CD8-positive, alpha-beta memory T cell (primary cell): Measurements from ENCODE around the gene IBA57. TPM values are rescaled to one million over a fixed set of nuclear protein-coding genes. Genes with fewer than 3 reads are reported as not detected.

Source experiments
- CTCF ChIA-PET: fragments of 350-600 bp; sonication (Branson Sonifier 250); formaldehyde crosslinking; loops from one replicate; lab custom pipeline; 2021; ENCODE audit warnings: antibody characterized with exemption; lab: Charles Lee
- POLR2A ChIA-PET: fragments of 350-600 bp; sonication (Branson Sonifier 250); formaldehyde crosslinking; loops from one replicate; lab custom pipeline; 2021; ENCODE audit warnings: antibody characterized with exemption; lab: Charles Lee
- DNase-seq, 5 donors: peaks; one replicate each; pipeline versions ENCODE4 v3.0.0 to v3.0.0-alpha.2; 2020 to 2022; ENCODE audit warnings: mixed read lengths in 1 of 5
- H3K27ac ChIP-seq: one replicate; pipeline ENCODE4 v1.7.0; 2013; ENCODE audit warnings: low read depth, mild to moderate bottlenecking, low read length, moderate library complexity
- H3K27me3 ChIP-seq: 2 replicates; pipeline ENCODE4 v1.7.0; 2013; ENCODE audit warnings: low read length, mild to moderate bottlenecking; ENCODE audit not compliant: insufficient read depth, poor library complexity, severe bottlenecking
- H3K36me3 ChIP-seq: 2 replicates; pipeline ENCODE4 v1.7.0; 2013; ENCODE audit warnings: mild to moderate bottlenecking, low read length, moderate library complexity; ENCODE audit not compliant: insufficient read depth
- H3K4me1 ChIP-seq: 2 replicates; pipeline ENCODE4 v1.7.0; 2013; ENCODE audit warnings: mild to moderate bottlenecking, low read length, moderate library complexity; ENCODE audit not compliant: insufficient read depth
- H3K4me3 ChIP-seq: 2 replicates; pipeline ENCODE4 v1.7.0; 2013; ENCODE audit warnings: mild to moderate bottlenecking, low read length
- H3K9me3 ChIP-seq: 2 replicates; pipeline ENCODE4 v1.7.0; 2013; ENCODE audit warnings: mild to moderate bottlenecking, low read length
- H3K27ac Mint-ChIP-seq, 8 donors: one replicate each; pipeline ENCODE4 v1.8.0; 2020 to 2021; ENCODE audit warnings: mixed read lengths in 8 of 8, mild to moderate bottlenecking in 6 of 8, inconsistent platforms in 3 of 8, moderate library complexity in 3 of 8
- H3K27me3 Mint-ChIP-seq, 2 donors: one replicate each; pipeline ENCODE4 v1.8.0; 2020 to 2021; ENCODE audit warnings: mixed read lengths in 2 of 2, mild to moderate bottlenecking in 1 of 2, moderate library complexity in 1 of 2
- H3K36me3 Mint-ChIP-seq, 3 donors: one replicate each; pipeline ENCODE4 v1.8.0; 2020 to 2021; ENCODE audit warnings: mixed read lengths in 3 of 3, inconsistent platforms in 1 of 3, mild to moderate bottlenecking in 1 of 3
- H3K4me1 Mint-ChIP-seq, 3 donors: one replicate each; pipeline ENCODE4 v1.8.0; 2020 to 2021; ENCODE audit warnings: mixed read lengths in 3 of 3, inconsistent platforms in 1 of 3, mild to moderate bottlenecking in 1 of 3
- H3K4me3 Mint-ChIP-seq, 7 donors: one replicate each; pipeline ENCODE4 v1.8.0; 2020 to 2021; ENCODE audit warnings: mixed read lengths in 7 of 7, mild to moderate bottlenecking in 6 of 7, moderate library complexity in 4 of 7, inconsistent platforms in 2 of 7
- H3K9me3 Mint-ChIP-seq, 5 donors: one replicate each; pipeline ENCODE4 v1.8.0; 2020 to 2022; ENCODE audit warnings: mixed read lengths in 5 of 5, mild to moderate bottlenecking in 3 of 5, moderate library complexity in 2 of 5, inconsistent platforms in 1 of 5
- polyA plus RNA-seq: library from polyadenylated mRNA; unstranded; fragments of 300-500 nt; fragmentation: Illumina TruSeq; gene quantifications from one replicate; pipeline ENCODE4 v1.2.3, GENCODE V29; 2021
- total RNA-seq, 2 experiments: library from RNA; stranded (reverse); gene quantifications; one replicate each; pipeline ENCODE4 v1.2.3, GENCODE V29; 2021

IBA57 gene
- total and polyA plus RNA-seq, 3 experiments from 2014 or later: 5.4 to 13.6 (median 12.6) TPM

DNA sequence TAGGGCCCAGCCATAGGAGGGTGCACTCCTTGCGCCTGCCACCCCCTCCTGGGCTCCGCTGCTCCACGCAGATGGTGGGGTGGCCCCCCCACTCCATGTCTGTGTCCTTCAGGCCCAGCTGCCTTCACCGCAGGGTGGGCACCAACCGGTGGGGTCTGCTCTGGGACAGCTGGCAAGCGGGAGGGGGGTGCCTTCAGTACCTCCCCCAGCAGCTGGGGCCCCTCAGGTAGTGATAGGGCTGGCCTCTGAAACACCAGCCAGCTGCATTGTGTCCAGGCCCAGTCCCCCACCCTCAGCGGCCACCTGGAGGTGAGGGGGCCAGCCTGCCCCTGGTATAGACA, 15.5 kb upstream of the IBA57 start:
- H3K27ac Mint-ChIP-seq: peak overlapping the region in 1 of 8 donors; percentile 38
- H3K9me3 Mint-ChIP-seq: no peaks in the 10 kb centered on the region
- ChIA-PET POLR2A (no interaction called here), CTCF (no interaction called here)
- H3K4me3 Mint-ChIP-seq: no peak overlapping the region
- peaks cover 29% of the 10 kb centered on the region for H3K36me3 ChIP-seq
- DNase-seq: peak in 1 of 5 donors; percentile 36
- peaks cover 7% of the 10 kb centered on the region for H3K4me1 ChIP-seq
- H3K4me1 Mint-ChIP-seq: peaks cover 2 to 9% (median 4%) of the 10 kb centered on the region in 3 donors
- no peaks in the 10 kb centered on the region for H3K27me3 ChIP-seq
- no peaks in the 10 kb centered on the region for H3K27me3 Mint-ChIP-seq
- no peaks in the 10 kb centered on the region for H3K9me3 ChIP-seq
- H3K36me3 Mint-ChIP-seq: peaks cover 0 to 24% (median 0%) of the 10 kb centered on the region in 3 donors
- H3K27ac ChIP-seq: no peak overlapping the region
- H3K4me3 ChIP-seq: no peak overlapping the region

- no peak overlapping the region for H3K27ac ChIP-seq
- H3K9me3 ChIP-seq: no peaks in the 10 kb centered on the region
- ChIA-PET CTCF (interaction anchor here (0.9 to 2.7 kb wide), 3 partner anchors 10 to 322 kb away, joined by 3 to 11 read pairs (median 3); partner anchors contain the start of genes GUK1 and IBA57), POLR2A (no interaction called here)
- peaks cover 3% of the 10 kb centered on the region for H3K4me1 ChIP-seq
- Mint-ChIP-seq H3K4me1 (peaks cover 2 to 6% (median 2%) of the 10 kb centered on the region in 3 donors), H3K27ac (no peak overlapping the region), H3K36me3 (peaks cover 0 to 22% (median 0%) of the 10 kb centered on the region in 3 donors), H3K27me3 (no peaks in the 10 kb centered on the region), H3K9me3 (no peaks in the 10 kb centered on the region), H3K4me3 (no peak overlapping the region)
- H3K4me3 ChIP-seq: no peak overlapping the region
- H3K27me3 ChIP-seq: no peaks in the 10 kb centered on the region
- H3K36me3 ChIP-seq: peaks cover 29% of the 10 kb centered on the region
- DNase-seq: peak in 1 of 5 donors; percentile 39
Observed at GRCh38 chr1:228150461-228151179, 15.0 kb upstream of the IBA57 start.

GRCh38 chr1:228151180-228151925, 14.3 kb upstream of the IBA57 start:
- DNase-seq: peak in 1 of 5 donors; percentile 41
- Mint-ChIP-seq H3K27me3 (no peaks in the 10 kb centered on the region), H3K27ac (peak overlapping the region; percentile 5 to 92 (median 42)), H3K9me3 (no peaks in the 10 kb centered on the region), H3K4me3 (peak overlapping the region in 1 of 7 donors; percentile 44), H3K4me1 (peaks cover 0 to 9% (median 2%) of the 10 kb centered on the region in 3 donors), H3K36me3 (peaks cover 0 to 15% (median 0%) of the 10 kb centered on the region in 3 donors)
- Histone ChIP-seq H3K4me1 (peaks cover 4% of the 10 kb centered on the region), H3K36me3 (peaks cover 23% of the 10 kb centered on the region), H3K4me3 (no peak overlapping the region), H3K27me3 (no peaks in the 10 kb centered on the region), H3K9me3 (no peaks in the 10 kb centered on the region), H3K27ac (no peak overlapping the region)
- POLR2A ChIA-PET: interaction anchor here (0.8 kb wide), 1 partner anchor 8 kb away, joined by 3 read pairs; no protein-coding TSS in a partner anchor
- CTCF ChIA-PET: interaction anchor here (0.9 to 2.7 kb wide), 3 partner anchors 11 to 321 kb away, joined by 3 to 11 read pairs (median 3); partner anchors contain the start of genes GUK1 and IBA57

DNA sequence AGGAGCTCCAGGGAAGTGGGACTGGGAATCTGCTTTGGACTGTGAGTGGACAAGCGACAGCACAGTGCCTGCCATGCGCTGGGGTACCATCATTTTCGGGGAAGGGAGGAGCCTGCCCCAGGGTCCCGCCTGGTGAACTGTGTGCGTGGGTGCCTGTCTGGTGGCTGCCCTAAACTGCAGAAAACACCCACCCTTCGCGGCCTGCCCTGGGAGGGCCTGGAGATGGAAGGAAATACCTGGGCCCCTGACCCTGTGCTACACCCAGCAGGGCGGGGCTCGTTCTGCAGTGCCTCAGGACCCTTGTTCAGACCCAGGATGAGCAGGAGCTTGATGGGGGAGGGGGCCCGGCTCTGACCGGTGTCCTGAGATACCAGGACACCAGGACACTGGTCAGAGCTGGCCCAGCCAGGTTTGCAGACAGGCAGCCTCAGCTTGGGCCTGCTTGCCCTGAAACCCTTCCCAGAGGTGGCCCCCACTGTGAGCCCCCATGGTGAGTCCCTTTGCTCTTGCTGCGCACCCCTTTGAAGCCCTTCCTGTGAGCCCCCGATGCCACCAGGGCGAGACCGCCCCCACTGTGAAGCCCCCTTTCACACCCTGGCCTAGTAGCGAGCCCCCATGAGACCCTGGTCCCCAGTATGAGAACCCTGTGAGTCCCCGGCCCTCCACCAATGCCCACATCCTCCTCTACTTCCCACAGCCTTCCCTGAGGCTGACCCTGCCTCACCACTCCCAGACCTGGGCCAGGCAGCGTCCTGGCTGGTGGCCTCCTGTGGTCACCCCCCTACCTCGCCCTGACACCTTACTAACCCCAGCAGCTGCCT, 13.3 kb upstream of the IBA57 start:
- Histone ChIP-seq H3K4me1 (peaks cover 14% of the 10 kb centered on the region), H3K36me3 (peaks cover 15% of the 10 kb centered on the region), H3K27me3 (no peaks in the 10 kb centered on the region), H3K27ac (no peak overlapping the region), H3K4me3 (no peak overlapping the region), H3K9me3 (no peaks in the 10 kb centered on the region)
- Mint-ChIP-seq H3K4me3 (no peak overlapping the region), H3K36me3 (peaks cover 0 to 12% (median 0%) of the 10 kb centered on the region in 3 donors), H3K4me1 (peaks cover 2 to 17% (median 5%) of the 10 kb centered on the region in 3 donors), H3K9me3 (no peaks in the 10 kb centered on the region), H3K27ac (peak overlapping the region in 6 of 8 donors; percentile 18 to 95 (median 58)), H3K27me3 (no peaks in the 10 kb centered on the region)
- peak in 1 of 5 donors; percentile 41 for DNase-seq
- POLR2A ChIA-PET: interaction anchor here (0.8 kb wide), 1 partner anchor 9 kb away, joined by 3 read pairs; no protein-coding TSS in a partner anchor
- CTCF ChIA-PET: interaction anchor here (0.6 to 2.7 kb wide), 2 partner anchors 13 to 307 kb away, joined by 3 to 11 read pairs; partner anchors contain the start of gene IBA57

DNA sequence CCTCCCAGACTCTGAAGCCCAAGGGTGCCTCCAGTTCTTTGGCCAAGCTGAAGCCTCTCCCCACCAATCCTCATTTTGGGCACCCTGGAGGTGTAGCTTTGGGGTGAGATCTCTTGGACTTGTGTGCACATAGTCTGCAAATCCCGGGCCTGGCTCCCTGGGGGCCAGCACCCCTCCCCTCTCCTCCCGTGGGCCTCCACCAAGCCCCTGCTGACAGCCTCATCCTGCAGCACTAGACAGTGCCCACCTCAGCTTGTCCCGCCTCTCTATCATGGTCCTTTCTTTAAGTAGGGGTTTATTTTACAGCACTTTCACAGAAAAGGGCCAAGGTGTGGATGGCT, 12.7 kb upstream of the IBA57 start:
- CTCF ChIA-PET: interaction anchor here (0.6 to 2.7 kb wide), 2 partner anchors 12 to 308 kb away, joined by 3 to 11 read pairs; partner anchors contain the start of gene IBA57
- H3K27ac Mint-ChIP-seq: peak overlapping the region in 6 of 8 donors; percentile 18 to 95 (median 58)
- Histone ChIP-seq H3K4me1 (peaks cover 14% of the 10 kb centered on the region), H3K36me3 (peaks cover 10% of the 10 kb centered on the region), H3K9me3 (no peaks in the 10 kb centered on the region), H3K4me3 (no peak overlapping the region), H3K27ac (no peak overlapping the region), H3K27me3 (no peaks in the 10 kb centered on the region)
- peaks cover 2 to 18% (median 5%) of the 10 kb centered on the region in 3 donors for H3K4me1 Mint-ChIP-seq
- no peak overlapping the region for H3K4me3 Mint-ChIP-seq
- H3K9me3 Mint-ChIP-seq: no peaks in the 10 kb centered on the region
- H3K36me3 Mint-ChIP-seq: peaks cover 0 to 7% (median 0%) of the 10 kb centered on the region in 3 donors
- POLR2A ChIA-PET: interaction anchor here (0.6 kb wide), 2 partner anchors 14 to 25 kb away, joined by 3 to 5 read pairs; no protein-coding TSS in a partner anchor
- no peaks in the 10 kb centered on the region for H3K27me3 Mint-ChIP-seq
- DNase-seq: peak in 1 of 5 donors; percentile 37

- H3K9me3 ChIP-seq: no peaks in the 10 kb centered on the region
- peak overlapping the region in 2 of 8 donors; percentile 11 to 69 for H3K27ac Mint-ChIP-seq
- DNase-seq: peak in 1 of 5 donors; percentile 35
- H3K27me3 Mint-ChIP-seq: no peaks in the 10 kb centered on the region
- peak overlapping the region in 1 of 7 donors; percentile 12 for H3K4me3 Mint-ChIP-seq
- H3K4me1 Mint-ChIP-seq: peaks cover 2 to 18% (median 5%) of the 10 kb centered on the region in 3 donors
- no peaks in the 10 kb centered on the region for H3K27me3 ChIP-seq
- CTCF ChIA-PET: interaction anchor here (0.8 kb wide), 1 partner anchor 11 kb away, joined by 3 read pairs; no protein-coding TSS in a partner anchor
- no peaks in the 10 kb centered on the region for H3K9me3 Mint-ChIP-seq
- no peaks in the 10 kb centered on the region for H3K36me3 ChIP-seq
- H3K36me3 Mint-ChIP-seq: peaks cover 0 to 2% (median 0%) of the 10 kb centered on the region in 3 donors
- H3K4me3 ChIP-seq: no peak overlapping the region
- H3K4me1 ChIP-seq: peaks cover 14% of the 10 kb centered on the region
- no peak overlapping the region for H3K27ac ChIP-seq
- POLR2A ChIA-PET: interaction anchor here (0.7 kb wide), 1 partner anchor 124 kb away, joined by 3 read pairs; no protein-coding TSS in a partner anchor
Observed at GRCh38 chr1:228154021-228154669, 11.5 kb upstream of the IBA57 start.
